ENCODE measurements around the gene LYZ. TPM values are rescaled to one million over a fixed set of nuclear protein-coding genes. Genes with fewer than 3 reads are reported as not detected.
"Not testable (repeated sequence)": the region's sequence is repeated elsewhere in the genome, so short reads cannot be mapped to it uniquely, and the experiment has no call there.

LYZ gene
- total and polyA plus RNA-seq, 10 donors, result 96.3 to 941 (median 279) TPM

- no peak for DNase-seq
- no peaks in the 10 kb centered on the region for H3K4me1 ChIP-seq
- no peak overlapping the region for H3K27ac ChIP-seq
- TF ChIP-seq POLR2AphosphoS5 (IDR thresholded peaks at IDR 0.05) (no peak), POLR2A (IDR thresholded peaks at IDR 0.05) (no peak)
- TF ChIP-seq, protein P1, sequence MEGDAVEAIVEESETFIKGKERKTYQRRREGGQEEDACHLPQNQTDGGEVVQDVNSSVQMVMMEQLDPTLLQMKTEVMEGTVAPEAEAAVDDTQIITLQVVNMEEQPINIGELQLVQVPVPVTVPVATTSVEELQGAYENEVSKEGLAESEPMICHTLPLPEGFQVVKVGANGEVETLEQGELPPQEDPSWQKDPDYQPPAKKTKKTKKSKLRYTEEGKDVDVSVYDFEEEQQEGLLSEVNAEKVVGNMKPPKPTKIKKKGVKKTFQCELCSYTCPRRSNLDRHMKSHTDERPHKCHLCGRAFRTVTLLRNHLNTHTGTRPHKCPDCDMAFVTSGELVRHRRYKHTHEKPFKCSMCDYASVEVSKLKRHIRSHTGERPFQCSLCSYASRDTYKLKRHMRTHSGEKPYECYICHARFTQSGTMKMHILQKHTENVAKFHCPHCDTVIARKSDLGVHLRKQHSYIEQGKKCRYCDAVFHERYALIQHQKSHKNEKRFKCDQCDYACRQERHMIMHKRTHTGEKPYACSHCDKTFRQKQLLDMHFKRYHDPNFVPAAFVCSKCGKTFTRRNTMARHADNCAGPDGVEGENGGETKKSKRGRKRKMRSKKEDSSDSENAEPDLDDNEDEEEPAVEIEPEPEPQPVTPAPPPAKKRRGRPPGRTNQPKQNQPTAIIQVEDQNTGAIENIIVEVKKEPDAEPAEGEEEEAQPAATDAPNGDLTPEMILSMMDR (IDR thresholded peaks at IDR 0.05 in 8 of 11, conservative IDR thresholded peaks at IDR 0.05 in 3 of 11), result no peak
- H3K36me3 ChIP-seq, result no peaks in the 10 kb centered on the region
- peaks cover 0 to 11% (median 2%) of the 10 kb centered on the region in 8 donors for H3K9me3 ChIP-seq
- no peak overlapping the region for H3K4me3 ChIP-seq
- intact Hi-C loops (cut with DNase I; ENCODE audit: low total_unique reads), result no loop called here
- no peaks in the 10 kb centered on the region for H3K27me3 ChIP-seq (replicated peaks in 1 of 7)
- WGBS, 5 donors, result 79 to 99% (median 97%) methylated on average over 3 of the region's 3 CpGs
Measured at GRCh38 chr12:69313209-69313608, 35.0 kb upstream of the LYZ start.

DNA sequence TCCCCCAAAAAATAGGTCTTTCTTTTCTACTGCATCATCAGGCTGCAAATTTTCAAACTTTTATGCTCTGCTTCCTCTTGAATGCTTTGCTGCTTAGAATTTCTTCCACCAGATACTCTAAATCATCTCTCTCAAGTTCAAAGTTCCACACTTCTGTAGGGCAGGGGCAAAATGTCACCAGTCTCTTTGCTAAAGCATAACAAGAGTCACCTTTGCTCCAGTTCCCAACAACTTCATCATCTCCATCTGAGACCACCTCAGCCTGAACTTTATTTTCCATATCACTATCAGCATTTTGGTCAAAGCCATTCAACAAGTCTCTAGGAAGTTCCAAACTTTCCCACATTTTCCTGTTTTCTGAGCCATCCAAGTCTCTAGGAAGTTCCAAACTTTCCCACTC, 31.4 kb upstream of the LYZ start:
- intact Hi-C loops (cut with DNase I; ENCODE audit: low total_unique reads); DNase-seq; H3K4me3 ChIP-seq; H3K27me3 ChIP-seq (replicated peaks in 1 of 7); H3K36me3 ChIP-seq; H3K4me1 ChIP-seq; H3K27ac ChIP-seq: not testable (repeated sequence)
- peaks cover 0 to 18% (median 2%) of the 10 kb centered on the region in 8 donors for H3K9me3 ChIP-seq

DNA sequence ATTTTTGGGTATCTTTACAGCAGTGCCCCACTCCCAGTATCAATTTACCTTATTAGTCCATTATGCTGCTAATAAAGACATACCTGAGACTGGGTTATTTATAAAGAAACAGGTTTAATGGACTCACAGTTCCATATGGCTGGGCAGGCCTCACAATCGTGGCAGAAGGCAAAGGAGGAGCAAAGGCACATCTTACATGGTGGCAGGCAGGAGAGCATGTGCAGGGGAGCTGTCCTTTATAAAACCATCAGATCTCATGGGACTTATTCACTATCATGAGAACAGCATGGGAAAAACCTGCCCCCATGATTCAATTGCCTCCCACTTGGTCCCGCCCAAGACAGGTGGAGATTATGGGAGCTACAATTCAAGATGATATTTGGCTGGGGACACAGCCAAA, 30.9 kb upstream of the LYZ start:
- intact Hi-C loops (cut with DNase I; ENCODE audit: low total_unique reads); H3K4me1 ChIP-seq; H3K36me3 ChIP-seq; DNase-seq; H3K27me3 ChIP-seq (replicated peaks in 1 of 7); H3K27ac ChIP-seq; H3K4me3 ChIP-seq: not testable (repeated sequence)
- H3K9me3 ChIP-seq, result peaks cover 0 to 18% (median 2%) of the 10 kb centered on the region in 8 donors
- 75 to 92% (median 83%) methylated on average over 2 of the region's 2 CpGs for WGBS, 5 donors

GRCh38 chr12:69318225-69318624, 30.0 kb upstream of the LYZ start:
- no peak overlapping the region for H3K4me3 ChIP-seq

DNA sequence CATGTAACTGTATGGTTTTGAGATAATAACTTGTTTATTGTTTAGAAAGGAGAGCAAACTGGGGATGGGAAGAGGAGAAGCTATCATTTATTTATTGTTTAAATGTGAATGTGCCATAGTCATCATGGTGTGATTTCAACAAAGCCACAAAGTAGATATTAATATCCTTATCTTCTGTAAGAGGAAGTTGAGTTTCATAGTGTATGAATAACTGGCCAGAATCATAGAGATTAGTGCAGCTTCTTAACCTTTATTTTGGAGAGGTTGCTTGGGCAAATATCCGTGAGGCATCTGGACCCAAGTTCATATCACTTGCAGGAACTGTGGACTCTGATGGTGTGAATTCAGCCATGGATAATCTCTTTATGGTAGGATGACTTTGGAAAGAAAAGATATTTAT, 26.8 kb upstream of the LYZ start:
- no peak overlapping the region for H3K4me3 ChIP-seq
- no peaks in the 10 kb centered on the region for H3K36me3 ChIP-seq
- no peaks in the 10 kb centered on the region for H3K27me3 ChIP-seq (replicated peaks in 1 of 7)
- no peak overlapping the region for H3K27ac ChIP-seq
- H3K9me3 ChIP-seq, result peaks cover 0 to 11% (median 2%) of the 10 kb centered on the region in 8 donors
- 78 to 88% (median 81%) methylated on average over 1 of the region's 1 CpG for WGBS, 5 donors
- TF ChIP-seq POLR2A (IDR thresholded peaks at IDR 0.05) (no peak), POLR2AphosphoS5 (IDR thresholded peaks at IDR 0.05) (no peak)
- TF ChIP-seq, protein P1 (IDR thresholded peaks at IDR 0.05 in 8 of 11, conservative IDR thresholded peaks at IDR 0.05 in 3 of 11), result no peak
- intact Hi-C loops (cut with DNase I; ENCODE audit: low total_unique reads), result no loop called here
- no peak for DNase-seq
- H3K4me1 ChIP-seq, result no peaks in the 10 kb centered on the region

More at GRCh38 chr12:69318225-69318624, 30.0 kb upstream of the LYZ start:
- no peaks in the 10 kb centered on the region for H3K36me3 ChIP-seq
- intact Hi-C loops (cut with DNase I; ENCODE audit: low total_unique reads), result no loop called here
- 89 to 96% (median 95%) methylated on average over 2 of the region's 2 CpGs for WGBS, 5 donors
- no peak overlapping the region for H3K27ac ChIP-seq
- TF ChIP-seq, protein P1 (IDR thresholded peaks at IDR 0.05 in 8 of 11, conservative IDR thresholded peaks at IDR 0.05 in 3 of 11), result no peak
- TF ChIP-seq POLR2AphosphoS5 (IDR thresholded peaks at IDR 0.05), result no peak
- no peak for TF ChIP-seq POLR2A (IDR thresholded peaks at IDR 0.05)
- H3K27me3 ChIP-seq (replicated peaks in 1 of 7), result no peaks in the 10 kb centered on the region
- H3K4me1 ChIP-seq, result no peaks in the 10 kb centered on the region
- DNase-seq, result no peak
- H3K9me3 ChIP-seq, result peaks cover 0 to 17% (median 2%) of the 10 kb centered on the region in 8 donors

Measured in spleen (tissue), 11 donors.